ENCODE measurements around the gene LMO4.

The LMO4 gene

GRCh38 chr1:87358219-87358618, 29.5 kb downstream of the LMO4 start:
- Histone ChIP-seq H3K27ac (ENCODE audit: low read depth, low read length) (no peak overlapping the region), H3F3A (ENCODE audit: insufficient read depth) (no peaks in the 10 kb centered on the region), H3K9ac (ENCODE audit: low read length) (no peak overlapping the region), H3K79me2 (ENCODE audit: insufficient read depth, low read length) (no peaks in the 10 kb centered on the region), H3K27me3 (ENCODE audit: low read length) (no peaks in the 10 kb centered on the region), H3K9me3 (ENCODE audit: insufficient read depth, low read length) (no peaks in the 10 kb centered on the region), H3K9me2 (replicated peaks; ENCODE audit: insufficient read depth, low read length) (no peaks in the 10 kb centered on the region), H4K20me1 (ENCODE audit: low read depth, low read length) (no peaks in the 10 kb centered on the region), H3K36me3 (ENCODE audit: low read length) (no peaks in the 10 kb centered on the region), H2AFZ (ENCODE audit: low read depth, low read length, severe bottlenecking) (no peak overlapping the region), H3K4me2 (ENCODE audit: low read depth, low read length, poor library complexity, severe bottlenecking) (no peak overlapping the region), H3K4me3 (ENCODE audit: insufficient read depth, low read length, poor library complexity, severe bottlenecking) (no peak overlapping the region)
- TF ChIP-seq CTCF (IDR thresholded peaks at IDR 0.05; ENCODE audit: insufficient read depth, low read length, poor library complexity, severe bottlenecking): no peak
- TF ChIP-seq EZH2phosphoT487 (conservative IDR thresholded peaks at IDR 0.05; ENCODE audit: low read length): no peak

GRCh38 chr1:87359586-87359985, 30.9 kb downstream of the LMO4 start:
- H3F3A ChIP-seq (ENCODE audit: insufficient read depth): no peaks in the 10 kb centered on the region
- H3K4me2 ChIP-seq (ENCODE audit: low read depth, low read length, poor library complexity, severe bottlenecking): no peak overlapping the region
- H3K79me2 ChIP-seq (ENCODE audit: insufficient read depth, low read length): no peaks in the 10 kb centered on the region
- H3K27me3 ChIP-seq (ENCODE audit: low read length): no peaks in the 10 kb centered on the region
- no peak overlapping the region for H2AFZ ChIP-seq (ENCODE audit: low read depth, low read length, severe bottlenecking)
- H3K9me3 ChIP-seq (ENCODE audit: insufficient read depth, low read length): no peaks in the 10 kb centered on the region
- no peaks in the 10 kb centered on the region for H4K20me1 ChIP-seq (ENCODE audit: low read depth, low read length)
- H3K4me3 ChIP-seq (ENCODE audit: insufficient read depth, low read length, poor library complexity, severe bottlenecking): no peak overlapping the region
- no peak overlapping the region for H3K9ac ChIP-seq (ENCODE audit: low read length)
- no peaks in the 10 kb centered on the region for H3K9me2 ChIP-seq (replicated peaks; ENCODE audit: insufficient read depth, low read length)
- TF ChIP-seq CTCF (IDR thresholded peaks at IDR 0.05; ENCODE audit: insufficient read depth, low read length, poor library complexity, severe bottlenecking): no peak
- TF ChIP-seq EZH2phosphoT487 (conservative IDR thresholded peaks at IDR 0.05; ENCODE audit: low read length): no peak
- no peaks in the 10 kb centered on the region for H3K36me3 ChIP-seq (ENCODE audit: low read length)
- H3K27ac ChIP-seq (ENCODE audit: low read depth, low read length): no peak overlapping the region

- TF ChIP-seq EZH2phosphoT487 (conservative IDR thresholded peaks at IDR 0.05; ENCODE audit: low read length): no peak
- no peak for TF ChIP-seq CTCF (IDR thresholded peaks at IDR 0.05; ENCODE audit: insufficient read depth, low read length, poor library complexity, severe bottlenecking)
- Histone ChIP-seq H3K27me3 (ENCODE audit: low read length) (no peaks in the 10 kb centered on the region), H3K9ac (ENCODE audit: low read length) (no peak overlapping the region), H3K36me3 (ENCODE audit: low read length) (no peaks in the 10 kb centered on the region), H3K27ac (ENCODE audit: low read depth, low read length) (no peak overlapping the region), H3F3A (ENCODE audit: insufficient read depth) (no peaks in the 10 kb centered on the region), H3K4me2 (ENCODE audit: low read depth, low read length, poor library complexity, severe bottlenecking) (no peak overlapping the region), H2AFZ (ENCODE audit: low read depth, low read length, severe bottlenecking) (no peak overlapping the region), H3K9me2 (replicated peaks; ENCODE audit: insufficient read depth, low read length) (no peaks in the 10 kb centered on the region), H3K4me3 (ENCODE audit: insufficient read depth, low read length, poor library complexity, severe bottlenecking) (no peak overlapping the region), H3K79me2 (ENCODE audit: insufficient read depth, low read length) (no peaks in the 10 kb centered on the region), H4K20me1 (ENCODE audit: low read depth, low read length) (no peaks in the 10 kb centered on the region), H3K9me3 (ENCODE audit: insufficient read depth, low read length) (no peaks in the 10 kb centered on the region)
Measured at GRCh38 chr1:87362063-87362833, 33.6 kb downstream of the LMO4 start.
